NCI-H774 (cell line): ENCODE data around the gene CCDC191.

Experiments
- DNase-seq: peaks from one replicate; lab custom pipeline; 2025; lab: John Stamatoyannopoulos, UW

Gene CCDC191

GRCh38 chr3:114056130-114057010, at the start of gene CCDC191, which contains the start of gene QTRT2:
CCDC191 (minus strand) TSS chr3:114056526; CDS start chr3:114056466, 60 bp downstream.
QTRT2 (plus strand) TSS chr3:114056737; CDS start chr3:114065258, 8,521 bp downstream.
- DNase-seq = peak; percentile 92

- no peak for DNase-seq
Observed at GRCh38 chr3:114104414-114104813, 48.1 kb upstream of the CCDC191 start.

DNA sequence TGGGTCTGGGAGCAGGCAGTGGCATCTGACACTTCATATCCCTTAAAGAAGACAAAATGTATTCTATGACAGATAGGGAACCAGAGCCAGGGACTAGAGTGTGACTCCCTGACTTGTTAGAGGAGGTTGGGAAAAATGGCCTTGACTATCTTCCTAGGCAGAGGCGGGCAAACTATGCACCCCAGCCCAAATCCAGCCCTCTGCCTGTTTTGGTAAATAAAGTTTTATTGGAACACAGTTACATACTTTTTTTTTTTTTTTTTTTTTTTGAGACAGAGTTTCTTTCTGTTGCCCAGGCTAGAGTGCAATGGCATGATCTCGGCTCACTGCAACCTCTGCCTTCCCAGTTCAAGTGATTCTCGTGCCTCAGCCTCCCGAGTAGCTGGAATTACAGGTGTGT, 47.5 kb upstream of the CCDC191 start:
- DNase-seq = no peak

- no peak for DNase-seq
Observed at GRCh38 chr3:114103181-114103580, 46.9 kb upstream of the CCDC191 start.

DNA sequence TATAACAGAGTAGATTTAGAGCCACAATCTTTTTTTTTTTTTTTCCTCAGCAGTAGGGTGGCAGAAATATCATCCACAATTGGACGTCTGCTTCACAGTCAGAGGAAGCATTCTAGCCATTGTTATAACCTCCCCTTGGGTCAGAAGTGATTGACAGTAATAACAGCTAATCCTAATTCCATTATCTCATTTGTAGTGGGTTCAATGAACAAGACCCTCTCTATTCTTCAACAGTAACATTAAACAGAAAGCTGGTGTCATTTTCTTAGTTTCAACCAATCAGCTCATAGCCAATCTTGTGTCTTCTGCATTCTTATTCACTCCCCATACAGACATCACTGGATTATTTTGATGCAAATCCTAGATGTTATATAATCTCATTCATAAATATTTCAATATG, 44.8 kb upstream of the CCDC191 start:
- no peak for DNase-seq

DNA sequence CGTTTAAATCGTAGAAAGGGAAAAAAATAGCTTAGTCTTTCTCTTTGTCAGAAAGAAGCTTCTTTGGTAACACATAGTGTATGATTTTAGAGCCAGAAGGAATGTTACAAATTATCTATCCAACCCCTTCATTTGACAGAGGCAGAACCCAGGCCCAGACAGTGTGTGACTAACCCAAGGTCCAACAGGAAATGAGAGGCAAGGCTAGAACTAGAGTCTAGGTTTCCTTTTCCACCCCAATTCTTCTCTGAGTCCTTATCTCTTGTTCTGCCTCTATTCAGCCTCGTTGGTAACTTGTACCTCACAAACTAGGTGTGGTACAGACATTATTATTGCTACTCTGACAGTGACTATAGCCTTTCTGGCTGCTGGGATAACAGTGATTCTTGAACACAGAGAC, 39.5 kb upstream of the CCDC191 start:
- DNase-seq = no peak

- DNase-seq = no peak
Observed at GRCh38 chr3:114093596-114093995, 37.3 kb upstream of the CCDC191 start.

DNA sequence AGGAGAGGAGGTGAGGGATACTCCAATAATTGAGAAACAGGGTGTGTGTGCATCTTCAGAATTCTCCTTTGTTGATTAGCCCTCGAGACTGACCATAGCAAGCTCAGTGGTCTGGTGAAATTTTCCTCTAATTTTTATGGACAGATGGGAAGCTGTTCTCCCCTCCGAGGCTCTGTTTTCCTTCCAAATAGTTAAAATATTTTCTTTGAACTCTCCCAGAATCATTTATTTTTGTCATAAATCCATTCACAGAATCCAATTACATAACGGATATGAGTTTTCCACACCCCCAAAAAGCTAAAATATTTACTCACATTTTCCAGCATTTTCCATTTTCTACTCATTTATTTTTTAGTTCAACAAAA, 36.7 kb upstream of the CCDC191 start:
- DNase-seq = no peak

- DNase-seq = no peak
Observed at GRCh38 chr3:114092151-114093015, 36.1 kb upstream of the CCDC191 start.

DNA sequence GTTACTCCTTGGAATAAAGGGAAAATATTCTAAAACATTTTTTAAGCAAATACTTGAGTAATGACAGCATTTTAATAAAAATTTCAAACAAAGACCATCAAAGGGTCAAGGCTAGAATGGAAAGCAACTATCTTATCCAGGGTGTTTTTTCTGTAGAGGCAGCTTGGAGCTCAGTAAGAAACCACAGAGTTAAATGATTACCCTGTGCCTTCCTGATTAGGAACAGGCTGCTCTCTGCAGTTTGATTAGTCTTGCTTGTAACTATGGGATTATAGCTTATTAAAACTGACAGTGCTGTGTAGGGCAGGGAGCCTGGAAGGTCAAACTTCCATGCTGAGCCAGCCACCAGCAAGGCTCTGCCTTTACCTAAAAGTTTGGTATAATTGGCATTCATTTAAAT, 33.3 kb upstream of the CCDC191 start:
- DNase-seq = no peak

DNA sequence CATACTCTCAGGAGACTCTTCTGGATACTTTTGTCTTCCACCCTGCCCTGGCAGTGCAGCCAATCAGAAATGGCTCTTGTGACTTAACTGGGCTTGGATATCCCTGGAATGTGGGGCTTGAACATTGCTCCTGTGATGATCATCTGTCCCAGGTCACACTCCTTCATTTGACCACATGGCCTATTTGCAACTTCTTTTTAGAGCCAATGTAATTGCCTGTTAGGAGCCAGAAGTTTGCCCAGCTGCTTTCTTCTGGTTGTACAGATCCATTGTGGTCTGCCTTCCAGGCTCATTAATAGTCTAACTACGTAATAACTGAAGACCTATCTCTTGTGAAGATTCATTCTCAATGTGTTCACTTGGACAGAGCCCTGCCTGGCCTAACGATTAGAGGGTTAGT, 30.0 kb upstream of the CCDC191 start:
- DNase-seq = no peak

GRCh38 chr3:114083112-114083511, 26.8 kb upstream of the CCDC191 start:
- no peak for DNase-seq

DNA sequence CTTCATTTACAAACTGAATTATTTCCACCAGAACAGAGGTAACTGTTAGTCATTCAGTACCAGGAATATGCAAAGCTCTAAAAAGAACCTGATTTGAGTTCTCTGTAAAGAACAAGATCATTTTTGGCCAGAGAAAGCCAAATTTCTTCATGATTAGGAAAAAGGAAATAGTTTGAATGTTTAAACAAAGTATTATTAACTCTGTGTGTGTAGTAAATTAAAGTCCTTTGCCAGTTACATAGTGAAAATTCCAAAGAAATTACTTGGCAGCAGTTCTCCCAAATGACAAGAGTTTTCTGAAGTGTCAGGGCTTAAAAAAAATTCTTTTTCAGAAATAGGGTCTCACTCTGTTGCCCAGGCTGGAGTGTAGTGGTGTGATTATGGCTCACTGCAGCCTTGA, 24.7 kb upstream of the CCDC191 start:
- no peak for DNase-seq

GRCh38 chr3:114080201-114080600, 23.9 kb upstream of the CCDC191 start:
- no peak for DNase-seq

- no peak for DNase-seq
Observed at GRCh38 chr3:114079761-114080160, 23.4 kb upstream of the CCDC191 start.

- DNase-seq = no peak
Observed at GRCh38 chr3:114078126-114078525, 21.8 kb upstream of the CCDC191 start.

GRCh38 chr3:114076711-114077110, 20.4 kb upstream of the CCDC191 start:
- no peak for DNase-seq

DNA sequence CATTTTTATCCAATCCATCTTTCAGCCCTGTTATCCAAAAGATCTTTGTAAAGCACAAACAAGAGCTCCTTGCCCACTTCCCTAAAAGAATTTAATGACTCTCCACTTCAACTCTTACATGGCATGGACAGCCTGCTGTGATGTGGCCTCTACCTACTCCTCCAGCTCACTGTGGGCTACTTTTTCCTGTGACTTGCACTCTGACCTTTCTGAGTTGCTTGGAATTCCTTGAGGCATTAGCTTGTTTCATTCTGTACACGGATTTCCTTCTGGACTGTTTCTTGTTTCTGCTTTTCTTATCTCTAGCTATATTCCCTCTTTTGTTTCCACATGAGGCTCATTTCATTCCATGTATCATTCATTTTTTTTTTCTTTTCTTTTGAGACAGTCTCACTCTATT, 15.5 kb upstream of the CCDC191 start:
- DNase-seq = no peak

DNA sequence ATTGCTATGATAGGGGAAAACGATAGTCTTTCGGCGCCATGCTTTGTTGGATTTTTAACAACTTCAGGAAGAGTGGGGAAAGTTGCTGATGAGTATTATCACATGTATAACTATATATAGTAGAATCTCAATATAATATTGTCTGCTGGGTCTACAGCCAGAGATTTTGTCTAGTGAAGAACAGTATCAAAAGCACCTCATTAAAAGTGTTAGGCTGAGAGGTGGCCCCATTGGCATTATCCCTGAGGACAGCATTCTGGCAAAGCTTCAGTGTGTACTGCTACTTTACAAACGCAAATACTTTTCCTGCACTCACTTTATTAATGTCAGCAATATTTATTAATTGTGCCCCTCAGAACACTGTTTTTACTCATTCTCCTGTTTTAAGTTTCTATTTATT, 12.0 kb upstream of the CCDC191 start:
- no peak for DNase-seq

DNA sequence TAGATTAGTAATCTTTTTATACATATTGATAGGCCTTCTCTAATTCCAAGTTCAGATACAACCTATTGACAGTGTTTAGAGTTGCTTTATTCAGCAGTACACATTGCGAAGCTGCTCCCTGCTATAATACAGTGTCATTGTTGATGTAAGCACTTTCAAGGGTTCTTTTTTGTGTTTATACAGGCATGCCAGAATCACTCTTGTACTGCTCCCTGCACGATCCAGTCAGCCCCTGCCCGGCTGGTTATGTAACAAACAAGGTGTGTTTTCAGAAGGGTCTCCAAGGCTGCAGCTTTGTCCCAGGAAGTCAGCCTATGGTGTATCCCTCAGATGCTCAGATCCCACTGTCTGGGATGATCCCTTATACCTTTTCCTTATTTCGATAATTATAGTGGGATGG, 11.5 kb upstream of the CCDC191 start:
- DNase-seq = no peak

DNA sequence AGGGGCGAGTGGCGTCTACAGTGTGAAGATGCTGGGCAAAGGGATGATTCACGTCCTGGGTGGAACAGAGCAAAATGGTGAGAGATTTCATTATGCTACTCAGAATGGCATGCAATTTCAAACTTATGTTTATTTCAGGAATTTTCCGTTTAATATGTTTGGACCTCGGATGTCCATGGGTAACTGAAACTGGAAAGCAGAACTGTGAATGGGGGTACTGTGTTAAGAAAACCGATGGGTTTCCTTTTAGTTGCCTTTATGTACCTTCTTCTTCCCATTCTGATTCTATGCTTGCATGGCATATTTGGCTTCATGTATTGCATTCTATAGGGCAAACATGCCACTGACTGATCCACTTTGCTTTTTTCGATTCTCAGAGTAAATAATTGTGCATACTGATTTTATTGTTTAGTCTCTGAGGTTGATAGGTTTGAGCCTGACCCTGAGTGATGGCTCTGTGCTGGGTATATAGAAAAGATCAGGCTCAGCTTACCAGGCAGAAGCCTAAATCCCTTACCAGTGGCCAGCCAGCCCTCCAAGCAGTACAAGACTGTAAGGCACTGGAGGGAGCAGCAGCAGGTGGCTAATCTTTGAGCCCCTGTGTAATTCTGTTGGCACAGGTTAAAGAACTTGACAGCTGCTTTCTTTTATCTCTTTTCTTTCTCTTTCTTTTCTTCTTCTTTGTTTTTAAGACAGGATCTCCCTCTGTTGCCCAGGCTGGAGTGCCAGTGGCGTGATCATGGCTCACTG, 4.8 kb upstream of the CCDC191 start:
- DNase-seq = no peak

DNA sequence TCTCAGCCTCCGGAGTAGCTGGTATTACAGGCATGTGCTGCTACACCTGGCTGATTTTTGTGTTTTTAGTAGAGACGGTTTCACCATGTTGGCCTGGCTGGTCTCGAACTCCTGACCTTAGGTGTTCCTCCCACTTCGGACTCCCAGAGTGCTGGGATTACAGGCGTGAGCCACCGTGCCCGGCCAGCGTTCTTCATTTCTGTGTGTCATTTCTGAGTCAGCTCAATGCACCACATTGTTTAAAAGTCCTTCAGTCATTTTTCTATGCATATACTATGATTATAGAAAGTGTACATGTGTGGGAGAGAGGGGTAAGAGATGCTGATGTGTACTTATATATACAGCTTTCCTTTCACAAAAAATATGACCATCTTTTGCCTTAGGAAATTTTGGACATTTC, 2.3 kb upstream of the CCDC191 start:
- no peak for DNase-seq
